HepG2 (cell line): ENCODE results near the gene LRRC40. TPM values are rescaled to one million over a fixed set of nuclear protein-coding genes. Genes with fewer than 3 reads are reported as not detected.

ENCODE experiments used
- FOXA3 ChIP-seq: IDR thresholded peaks from 2 replicates; pipeline ENCODE4 v1.6.1; 2016; ENCODE audit warnings: missing genetic modification reagents, missing compliant biosample characterization
- PPARG ChIP-seq: conservative IDR thresholded peaks from 2 replicates; pipeline ENCODE4 v1.6.1; 2016; ENCODE audit warnings: missing biosample characterization, missing genetic modification reagents
- ZBTB38 ChIP-seq: sonication (generic); formaldehyde crosslinking; IDR thresholded peaks from 2 replicates; pipeline ENCODE4 v1.5.1; 2020; ENCODE audit warnings: mild to moderate bottlenecking, missing genetic modification reagents
- ZNF441 ChIP-seq: sonication (generic); formaldehyde crosslinking; IDR thresholded peaks from 2 replicates; pipeline ENCODE4 v1.7.0; 2021; ENCODE audit warnings: missing genetic modification reagents, borderline replicate concordance
- ZNF510 ChIP-seq: sonication (generic); formaldehyde crosslinking; IDR thresholded peaks from 2 replicates; pipeline ENCODE4 v1.4.0; 2020; ENCODE audit warnings: low read depth, mild to moderate bottlenecking, missing genetic modification reagents
- ZNF543 ChIP-seq: sonication (generic); formaldehyde crosslinking; IDR thresholded peaks from 2 replicates; pipeline ENCODE4 v1.4.0; 2020; ENCODE audit warnings: mild to moderate bottlenecking, missing genetic modification reagents
- ZSCAN30 ChIP-seq: sonication (generic); formaldehyde crosslinking; IDR thresholded peaks from 2 replicates; pipeline ENCODE4 v1.5.0; 2020; ENCODE audit warnings: mild to moderate bottlenecking, missing genetic modification reagents
- polyA plus RNA-seq, 8 experiments: library from polyadenylated mRNA; depleted of rRNA in 3 of 8; stranded (reverse) in 7 of 8; unstranded in 1 of 8; fragments of >200 nt; fragmentation: Illumina TruSeq in 4 of 8; extraction: Trizol in 4 of 8; gene quantifications; 2 replicates each; pipeline versions ENCODE4 v1.2.1 to v1.2.3, GENCODE V29; 2011 to 2016; ENCODE audit warnings: low read depth in 4 of 8, missing spikeins in 1 of 8, mixed read lengths in 1 of 8; ENCODE audit not compliant: insufficient read depth in 1 of 8
- total RNA-seq, 5 experiments: library from RNA; depleted of rRNA; stranded (reverse); fragments of >200 nt; fragmentation: Illumina TruSeq; extraction: Trizol; gene quantifications; 2 replicates each; pipeline ENCODE4 v1.2.3, GENCODE V29; 2016; ENCODE audit warnings: low read depth in 1 of 5
- TF ChIP-seq, protein P1 (sequence below): sonication (generic); formaldehyde crosslinking; IDR thresholded peaks from 2 replicates; pipeline ENCODE4 v1.4.0; 2020; ENCODE audit warnings: mild to moderate bottlenecking, missing genetic modification reagents
- TF ChIP-seq, protein P2 (sequence below): sonication (generic); formaldehyde crosslinking; IDR thresholded peaks from 2 replicates; pipeline ENCODE4 v1.8.0; 2022; ENCODE audit warnings: low read depth, missing genetic modification reagents
- TF ChIP-seq, protein P3 (sequence below), 2 experiments: sonication (generic) in 1 of 2; formaldehyde crosslinking in 1 of 2; IDR thresholded peaks; 2 replicates each; pipeline versions ENCODE4 v1.5.1 to v1.6.1; 2011 to 2020; ENCODE audit warnings: borderline replicate concordance in 1 of 2, low read depth in 1 of 2, low read length in 1 of 2, mild to moderate bottlenecking in 1 of 2, missing genetic modification reagents in 1 of 2, moderate library complexity in 1 of 2
- TF ChIP-seq, protein P4 (sequence below): sonication (generic); formaldehyde crosslinking; IDR thresholded peaks from 2 replicates; pipeline ENCODE4 v1.4.0; 2020; ENCODE audit warnings: missing genetic modification reagents

The LRRC40 gene
- total and polyA plus RNA-seq, 2 of the 13 experiments (the other 11 are each of a cell fraction or from before 2014, with no cell fraction given) = 10.3 to 32.7 TPM

- TF ChIP-seq, protein P1, sequence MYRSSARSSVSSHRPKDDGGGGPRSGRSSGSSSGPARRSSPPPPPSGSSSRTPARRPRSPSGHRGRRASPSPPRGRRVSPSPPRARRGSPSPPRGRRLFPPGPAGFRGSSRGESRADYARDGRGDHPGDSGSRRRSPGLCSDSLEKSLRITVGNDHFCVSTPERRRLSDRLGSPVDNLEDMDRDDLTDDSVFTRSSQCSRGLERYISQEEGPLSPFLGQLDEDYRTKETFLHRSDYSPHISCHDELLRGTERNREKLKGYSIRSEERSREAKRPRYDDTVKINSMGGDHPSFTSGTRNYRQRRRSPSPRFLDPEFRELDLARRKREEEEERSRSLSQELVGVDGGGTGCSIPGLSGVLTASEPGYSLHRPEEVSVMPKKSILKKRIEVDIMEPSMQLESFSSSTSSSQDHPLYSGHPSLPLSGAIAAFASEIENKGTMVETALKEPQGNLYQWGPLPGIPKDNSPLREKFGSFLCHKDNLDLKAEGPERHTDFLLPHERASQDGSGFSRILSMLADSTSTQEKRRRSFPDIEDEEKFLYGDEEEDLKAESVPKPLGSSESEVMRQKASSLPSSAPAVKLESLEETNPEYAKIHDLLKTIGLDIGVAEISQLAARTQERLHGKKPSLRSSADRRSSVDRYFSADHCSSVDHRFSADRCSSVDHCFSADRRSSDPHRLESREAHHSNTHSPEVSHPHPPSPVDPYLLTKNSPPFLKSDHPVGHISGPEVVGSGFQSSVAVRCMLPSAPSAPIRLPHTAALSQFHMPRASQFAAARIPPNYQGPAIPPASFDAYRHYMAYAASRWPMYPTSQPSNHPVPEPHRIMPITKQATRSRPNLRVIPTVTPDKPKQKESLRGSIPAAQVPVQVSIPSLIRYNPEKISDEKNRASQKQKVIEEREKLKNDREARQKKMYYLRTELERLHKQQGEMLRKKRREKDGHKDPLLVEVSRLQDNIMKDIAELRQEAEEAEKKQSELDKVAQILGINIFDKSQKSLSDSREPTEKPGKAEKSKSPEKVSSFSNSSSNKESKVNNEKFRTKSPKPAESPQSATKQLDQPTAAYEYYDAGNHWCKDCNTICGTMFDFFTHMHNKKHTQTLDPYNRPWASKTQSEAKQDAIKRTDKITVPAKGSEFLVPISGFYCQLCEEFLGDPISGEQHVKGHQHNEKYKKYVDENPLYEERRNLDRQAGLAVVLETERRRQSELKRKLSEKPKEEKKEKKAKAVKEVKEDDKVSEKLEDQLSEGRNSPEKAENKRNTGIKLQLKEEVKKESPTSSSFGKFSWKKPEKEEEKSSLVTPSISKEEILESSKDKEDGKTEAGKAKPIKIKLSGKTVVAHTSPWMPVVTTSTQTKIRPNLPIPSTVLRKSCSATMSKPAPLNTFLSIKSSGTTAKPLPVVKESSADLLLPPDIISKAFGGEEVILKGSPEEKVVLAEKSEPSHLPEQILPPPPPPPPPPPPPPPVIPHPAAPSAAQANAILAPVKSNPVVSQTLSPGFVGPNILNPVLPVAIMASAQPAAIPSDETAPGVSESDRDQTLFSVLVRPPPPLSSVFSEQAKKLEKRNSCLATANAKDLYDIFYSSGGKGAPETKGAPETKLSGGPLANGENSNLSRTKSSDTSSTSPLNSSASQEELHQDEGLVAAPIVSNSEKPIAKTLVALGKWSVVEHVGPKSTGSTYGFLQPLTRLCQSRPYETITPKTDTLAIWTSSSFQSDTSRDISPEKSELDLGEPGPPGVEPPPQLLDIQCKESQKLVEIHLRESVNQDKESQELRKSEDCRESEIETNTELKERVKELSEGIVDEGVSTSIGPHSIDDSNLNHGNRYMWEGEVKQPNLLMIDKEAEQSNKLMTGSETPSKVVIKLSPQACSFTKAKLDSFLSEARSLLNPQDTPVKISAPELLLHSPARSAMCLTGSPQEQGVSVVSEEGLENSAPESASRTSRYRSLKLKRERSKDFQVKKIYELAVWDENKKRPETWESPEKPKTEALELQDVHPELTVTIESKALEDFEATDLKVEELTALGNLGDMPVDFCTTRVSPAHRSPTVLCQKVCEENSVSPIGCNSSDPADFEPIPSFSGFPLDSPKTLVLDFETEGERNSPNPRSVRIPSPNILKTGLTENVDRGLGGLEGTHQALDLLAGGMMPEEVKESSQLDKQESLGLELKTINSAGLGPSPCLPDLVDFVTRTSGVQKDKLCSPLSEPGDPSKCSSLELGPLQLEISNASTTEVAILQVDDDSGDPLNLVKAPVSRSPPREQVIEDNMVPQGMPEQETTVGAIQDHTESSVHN (CRISPR knock-in tag) = no peak
- TF ChIP-seq ZBTB38 (CRISPR knock-in tag) = peak; percentile 87
- TF ChIP-seq, protein P2, sequence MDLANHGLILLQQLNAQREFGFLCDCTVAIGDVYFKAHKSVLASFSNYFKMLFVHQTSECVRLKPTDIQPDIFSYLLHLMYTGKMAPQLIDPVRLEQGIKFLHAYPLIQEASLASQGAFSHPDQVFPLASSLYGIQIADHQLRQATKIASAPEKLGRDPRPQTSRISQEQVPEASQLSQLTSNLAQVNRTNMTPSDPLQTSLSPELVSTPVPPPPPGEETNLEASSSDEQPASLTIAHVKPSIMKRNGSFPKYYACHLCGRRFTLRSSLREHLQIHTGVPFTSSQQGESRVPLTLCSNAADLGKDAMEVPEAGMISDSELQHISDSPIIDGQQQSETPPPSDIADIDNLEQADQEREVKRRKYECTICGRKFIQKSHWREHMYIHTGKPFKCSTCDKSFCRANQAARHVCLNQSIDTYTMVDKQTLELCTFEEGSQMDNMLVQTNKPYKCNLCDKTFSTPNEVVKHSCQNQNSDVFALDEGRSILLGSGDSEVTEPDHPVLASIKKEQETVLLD (CRISPR knock-in tag) = peak; percentile 74
- no peak for TF ChIP-seq PPARG (CRISPR knock-in tag)
- TF ChIP-seq ZNF543 = no peak
- TF ChIP-seq ZNF510 (CRISPR knock-in tag) = no peak
- peak; percentile 77 for TF ChIP-seq FOXA3
- TF ChIP-seq, protein P3, sequence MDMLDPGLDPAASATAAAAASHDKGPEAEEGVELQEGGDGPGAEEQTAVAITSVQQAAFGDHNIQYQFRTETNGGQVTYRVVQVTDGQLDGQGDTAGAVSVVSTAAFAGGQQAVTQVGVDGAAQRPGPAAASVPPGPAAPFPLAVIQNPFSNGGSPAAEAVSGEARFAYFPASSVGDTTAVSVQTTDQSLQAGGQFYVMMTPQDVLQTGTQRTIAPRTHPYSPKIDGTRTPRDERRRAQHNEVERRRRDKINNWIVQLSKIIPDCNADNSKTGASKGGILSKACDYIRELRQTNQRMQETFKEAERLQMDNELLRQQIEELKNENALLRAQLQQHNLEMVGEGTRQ (IDR thresholded peaks at IDR 0.05; ENCODE audit: low read depth, low read length) = no peak
- TF ChIP-seq, protein P3 (CRISPR knock-in tag; IDR thresholded peaks at IDR 0.05; ENCODE audit: borderline replicate concordance) = no peak; the same call in 1 of the 2 replicates
- TF ChIP-seq, protein P4, sequence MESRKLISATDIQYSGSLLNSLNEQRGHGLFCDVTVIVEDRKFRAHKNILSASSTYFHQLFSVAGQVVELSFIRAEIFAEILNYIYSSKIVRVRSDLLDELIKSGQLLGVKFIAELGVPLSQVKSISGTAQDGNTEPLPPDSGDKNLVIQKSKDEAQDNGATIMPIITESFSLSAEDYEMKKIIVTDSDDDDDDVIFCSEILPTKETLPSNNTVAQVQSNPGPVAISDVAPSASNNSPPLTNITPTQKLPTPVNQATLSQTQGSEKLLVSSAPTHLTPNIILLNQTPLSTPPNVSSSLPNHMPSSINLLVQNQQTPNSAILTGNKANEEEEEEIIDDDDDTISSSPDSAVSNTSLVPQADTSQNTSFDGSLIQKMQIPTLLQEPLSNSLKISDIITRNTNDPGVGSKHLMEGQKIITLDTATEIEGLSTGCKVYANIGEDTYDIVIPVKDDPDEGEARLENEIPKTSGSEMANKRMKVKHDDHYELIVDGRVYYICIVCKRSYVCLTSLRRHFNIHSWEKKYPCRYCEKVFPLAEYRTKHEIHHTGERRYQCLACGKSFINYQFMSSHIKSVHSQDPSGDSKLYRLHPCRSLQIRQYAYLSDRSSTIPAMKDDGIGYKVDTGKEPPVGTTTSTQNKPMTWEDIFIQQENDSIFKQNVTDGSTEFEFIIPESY (CRISPR knock-in tag) = peak; percentile 39; the same call in 1 of the 2 replicates
- TF ChIP-seq ZSCAN30 (CRISPR knock-in tag) = 0 out of 2 replicates have a peak, but pooled peaks have one; percentile 59
- peak; percentile 81; the same call in 1 of the 2 replicates for TF ChIP-seq ZNF441 (CRISPR knock-in tag)
Observed at GRCh38 chr1:70205434-70206118, at the start of gene LRRC40 (continued).
